ENCODE measurements around the gene GRK6.
A peak's percentile ranks its signal among the peaks of the same experiment; 100 is the strongest.

Gene GRK6

DNA sequence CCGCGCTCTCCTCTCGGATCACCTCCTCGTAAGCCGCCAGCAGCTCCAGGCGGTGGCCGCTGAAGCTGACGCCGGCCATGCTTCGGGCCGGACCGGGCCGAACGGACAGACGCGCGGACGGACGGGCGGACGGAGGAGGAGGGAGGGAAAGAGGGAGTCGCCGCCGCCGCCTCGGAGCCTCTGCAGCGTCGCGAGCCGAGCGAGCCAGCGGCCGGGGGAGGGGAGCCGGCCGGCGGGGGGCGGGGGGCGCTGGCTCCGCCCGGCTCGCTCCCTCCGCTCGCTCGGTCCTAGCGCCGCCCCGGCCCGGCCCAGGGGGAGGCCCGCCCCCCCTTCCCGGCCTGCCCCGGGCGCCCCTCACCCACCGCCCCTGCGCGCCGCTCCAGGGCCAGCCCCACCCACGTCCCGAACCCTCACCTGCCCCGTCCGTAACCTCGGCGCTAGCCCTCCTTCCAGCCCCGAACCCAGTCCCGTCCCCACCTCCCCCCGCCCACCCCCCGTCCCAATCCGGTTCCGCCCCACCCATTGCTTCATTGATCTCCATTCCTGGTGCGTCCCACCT, 47.0 kb downstream of the GRK6 start, which contains the start of gene DBN1:
Gene DBN1, minus strand, starts transcription at position 192 of the 559 bp plus-strand sequence. Its CDS starts 113 bp downstream, at position 79.
- DNase-seq: peak in 1 of 2 donors; percentile 80
- Histone ChIP-seq H3K27me3 (no peaks in the 10 kb centered on the region), H3K4me3 (peak within 1 kb of the TSS; percentile 85 to 94), H3K4me1 (peaks cover 0 to 88% (median 72%) of the 10 kb centered on the region in 4 donors), H3K27ac (peak within 1 kb of the TSS; percentile 91 to 100), H3K36me3 (peaks cover 0 to 5% (median 0%) of the 10 kb centered on the region in 3 donors), H3K9me3 (no peaks in the 10 kb centered on the region)
- intact Hi-C loops (cut with DNase I; ENCODE audit: low total_unique reads): no loop called here
- TF ChIP-seq, protein P1, sequence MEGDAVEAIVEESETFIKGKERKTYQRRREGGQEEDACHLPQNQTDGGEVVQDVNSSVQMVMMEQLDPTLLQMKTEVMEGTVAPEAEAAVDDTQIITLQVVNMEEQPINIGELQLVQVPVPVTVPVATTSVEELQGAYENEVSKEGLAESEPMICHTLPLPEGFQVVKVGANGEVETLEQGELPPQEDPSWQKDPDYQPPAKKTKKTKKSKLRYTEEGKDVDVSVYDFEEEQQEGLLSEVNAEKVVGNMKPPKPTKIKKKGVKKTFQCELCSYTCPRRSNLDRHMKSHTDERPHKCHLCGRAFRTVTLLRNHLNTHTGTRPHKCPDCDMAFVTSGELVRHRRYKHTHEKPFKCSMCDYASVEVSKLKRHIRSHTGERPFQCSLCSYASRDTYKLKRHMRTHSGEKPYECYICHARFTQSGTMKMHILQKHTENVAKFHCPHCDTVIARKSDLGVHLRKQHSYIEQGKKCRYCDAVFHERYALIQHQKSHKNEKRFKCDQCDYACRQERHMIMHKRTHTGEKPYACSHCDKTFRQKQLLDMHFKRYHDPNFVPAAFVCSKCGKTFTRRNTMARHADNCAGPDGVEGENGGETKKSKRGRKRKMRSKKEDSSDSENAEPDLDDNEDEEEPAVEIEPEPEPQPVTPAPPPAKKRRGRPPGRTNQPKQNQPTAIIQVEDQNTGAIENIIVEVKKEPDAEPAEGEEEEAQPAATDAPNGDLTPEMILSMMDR (IDR thresholded peaks at IDR 0.05): no peak

DNA sequence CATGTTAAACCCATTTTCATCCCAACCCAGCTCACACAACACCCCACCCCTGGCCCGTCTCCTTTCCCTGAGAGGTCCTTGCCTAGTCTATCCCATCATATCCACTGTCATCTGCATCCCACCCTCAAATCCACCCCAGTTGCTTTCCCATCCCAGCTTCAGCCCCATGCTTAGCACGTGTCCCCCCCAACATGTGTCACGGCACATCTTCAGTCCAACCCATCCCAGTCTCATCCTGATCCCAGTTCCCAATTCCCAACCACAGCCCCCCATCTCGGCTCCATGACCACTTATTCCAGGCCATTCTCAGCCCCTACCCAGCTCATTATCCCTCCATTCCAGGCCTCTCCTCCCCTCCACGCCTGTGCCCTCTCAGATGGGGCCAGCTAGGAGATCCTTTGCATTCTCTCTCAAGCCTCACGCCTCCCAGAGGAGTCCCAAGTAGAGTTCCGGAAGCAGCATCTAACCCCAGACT, 47.6 kb downstream of the GRK6 start:
- H3K27me3 ChIP-seq: no peaks in the 10 kb centered on the region

DNA sequence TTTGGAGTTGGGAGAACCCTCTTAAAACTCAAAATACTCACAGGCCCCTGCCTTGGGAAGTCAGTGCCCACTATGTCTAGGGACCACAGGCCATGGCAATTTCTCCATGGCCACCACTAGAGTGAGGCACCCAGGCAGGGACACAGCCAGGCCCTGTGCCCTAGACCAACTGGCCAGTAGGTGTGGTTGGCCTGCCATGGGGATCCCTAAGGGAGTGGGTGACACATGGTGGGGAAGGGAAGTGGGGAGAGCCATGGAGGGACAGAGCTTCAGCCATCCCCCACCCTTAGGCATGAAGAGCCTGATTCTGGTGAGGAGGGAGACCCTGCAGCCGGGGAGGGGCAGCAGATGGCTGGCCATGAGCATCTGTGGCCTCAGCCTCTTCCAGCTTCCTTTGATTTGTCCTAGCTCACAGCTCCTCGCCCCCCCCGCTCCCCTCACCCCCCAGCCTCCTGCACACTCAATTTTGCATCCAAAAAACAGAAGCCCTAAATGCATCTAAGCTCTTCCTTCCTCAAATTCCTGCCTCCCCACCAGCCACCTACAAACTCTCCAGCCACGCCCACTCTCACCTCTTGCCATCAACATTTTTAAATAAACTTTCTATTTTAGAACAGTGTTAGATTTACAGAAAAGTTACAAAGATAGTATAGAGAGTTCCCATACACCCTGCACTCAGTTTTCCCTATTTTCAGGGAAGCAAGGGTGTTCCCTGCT, 48.5 kb downstream of the GRK6 start:
- Histone ChIP-seq H3K27ac (peak overlapping the region; percentile 91 to 100), H3K4me1 (peaks cover 0 to 90% (median 78%) of the 10 kb centered on the region in 4 donors), H3K27me3 (no peaks in the 10 kb centered on the region), H3K36me3 (no peaks in the 10 kb centered on the region), H3K9me3 (no peaks in the 10 kb centered on the region), H3K4me3 (no peak overlapping the region)
- no peak for DNase-seq
- intact Hi-C loops (cut with DNase I; ENCODE audit: low total_unique reads): no loop called here
- TF ChIP-seq, protein P1 (IDR thresholded peaks at IDR 0.05): peak in 1 of 2 experiments; percentile 10

More for the DNA sequence above, 47.6 kb downstream of the GRK6 start:
- TF ChIP-seq, protein P1 (IDR thresholded peaks at IDR 0.05): no peak
- Histone ChIP-seq H3K27ac (peak overlapping the region; percentile 91 to 100), H3K36me3 (no peaks in the 10 kb centered on the region), H3K9me3 (no peaks in the 10 kb centered on the region), H3K4me1 (peaks cover 0 to 88% (median 75%) of the 10 kb centered on the region in 4 donors), H3K4me3 (peak overlapping the region; percentile 85 to 94)
- DNase-seq: no peak
- intact Hi-C loops (cut with DNase I; ENCODE audit: low total_unique reads): no loop called here

DNA sequence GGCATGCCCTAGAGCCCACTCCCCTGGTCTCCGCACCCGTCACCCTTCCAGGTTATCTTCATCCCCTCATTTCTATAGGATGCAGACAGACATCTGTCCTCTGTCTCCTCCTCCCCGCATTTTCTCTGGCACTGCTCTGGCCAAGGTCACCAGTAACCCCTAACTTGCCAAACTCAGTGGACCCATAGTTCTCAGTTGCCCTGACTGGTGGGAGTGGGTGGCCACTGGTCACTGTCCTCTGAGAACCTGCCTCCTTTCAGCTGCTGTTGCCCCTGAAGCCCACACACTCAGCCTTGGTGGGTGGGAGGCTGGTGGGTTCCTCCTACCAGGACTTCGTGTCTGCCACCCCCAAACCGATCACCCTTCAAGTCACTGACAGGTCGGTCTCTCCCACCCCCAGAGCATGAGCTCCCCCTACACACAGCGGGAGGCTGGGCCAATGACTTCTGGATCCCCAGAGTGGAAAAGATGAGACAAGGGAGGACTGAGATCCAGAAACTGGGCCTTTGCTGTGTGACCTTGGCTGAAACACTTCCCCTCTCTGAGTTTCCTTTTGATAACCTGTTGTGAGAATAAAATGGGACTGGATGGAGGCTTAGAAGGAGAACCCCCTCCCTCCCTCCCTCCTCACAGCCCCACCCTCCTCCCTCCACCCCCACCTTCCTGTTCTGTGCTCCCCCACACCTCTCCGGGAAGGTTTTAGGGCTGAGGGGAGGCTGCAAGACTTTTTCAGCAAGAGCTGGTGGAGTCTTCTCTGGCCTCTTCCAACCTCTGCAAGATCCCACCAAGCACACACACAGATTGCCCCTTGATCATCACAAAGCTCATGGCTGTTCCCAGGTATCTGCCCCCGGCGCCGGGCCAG, 49.3 kb downstream of the GRK6 start:
- no peak overlapping the region for H3K4me3 ChIP-seq
- intact Hi-C loops (cut with DNase I; ENCODE audit: low total_unique reads): no loop called here
- DNase-seq: no peak
- no peaks in the 10 kb centered on the region for H3K9me3 ChIP-seq
- H3K27me3 ChIP-seq: no peaks in the 10 kb centered on the region
- TF ChIP-seq, protein P1 (IDR thresholded peaks at IDR 0.05): no peak
- no peaks in the 10 kb centered on the region for H3K36me3 ChIP-seq
- peaks cover 0 to 90% (median 78%) of the 10 kb centered on the region in 4 donors for H3K4me1 ChIP-seq
- peak overlapping the region; percentile 75 to 100 for H3K27ac ChIP-seq

DNA sequence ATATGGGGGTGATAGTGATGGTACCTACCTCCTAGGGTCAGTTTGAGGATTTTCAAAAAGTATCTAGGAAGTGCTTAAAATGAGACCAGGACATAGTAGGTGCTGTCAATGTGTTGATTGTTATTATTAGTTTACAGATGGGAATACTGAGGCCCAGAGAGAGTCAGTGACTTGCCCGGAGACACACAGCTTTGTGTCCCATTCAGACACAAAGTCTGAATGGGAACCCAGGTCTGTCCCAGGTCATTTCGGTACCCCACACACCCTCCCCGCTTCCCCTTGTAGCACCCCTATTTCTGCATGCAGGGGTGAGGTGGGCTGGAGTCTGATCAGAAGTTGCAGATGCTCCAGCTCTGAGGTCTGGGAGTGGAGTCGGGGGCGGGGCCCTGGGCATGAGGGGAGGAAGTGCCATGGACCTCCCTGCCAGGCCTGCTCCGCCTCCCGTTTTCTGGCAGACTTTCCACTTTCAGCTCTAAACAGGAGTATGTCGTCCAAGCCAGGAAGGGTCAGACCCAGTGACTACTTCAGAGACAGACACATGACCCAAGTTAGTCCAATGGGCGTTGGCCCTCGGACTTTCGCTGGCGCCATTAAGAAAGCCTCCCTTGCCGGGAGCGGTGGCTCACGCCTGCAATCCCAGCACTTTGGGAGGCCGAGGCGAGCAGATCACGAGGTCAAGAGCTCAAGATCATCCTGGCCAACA, 50.2 kb downstream of the GRK6 start:
- intact Hi-C loops (cut with DNase I; ENCODE audit: low total_unique reads): no loop called here
- TF ChIP-seq, protein P1 (IDR thresholded peaks at IDR 0.05): no peak
- peak; percentile 86 to 97 for DNase-seq

More for the DNA sequence above, 50.2 kb downstream of the GRK6 start:
- Histone ChIP-seq H3K27ac (peak overlapping the region; percentile 75 to 100), H3K27me3 (no peaks in the 10 kb centered on the region), H3K36me3 (peaks cover 1 to 7% (median 6%) of the 10 kb centered on the region in 3 donors), H3K9me3 (no peaks in the 10 kb centered on the region), H3K4me1 (peaks cover 0 to 89% (median 79%) of the 10 kb centered on the region in 4 donors), H3K4me3 (no peak overlapping the region)
